NB4 (cell line): ENCODE results near the gene CXCL16.

Experiments
- POLR2A ChIP-seq: IDR thresholded peaks from 2 replicates; pipeline ENCODE4 v1.6.1; 2011; ENCODE audit warnings: mild to moderate bottlenecking; ENCODE audit not compliant: insufficient read length; ENCODE audit errors: extremely low read depth
- TF ChIP-seq, protein P1 (sequence below): IDR thresholded peaks from one replicate; pipeline ENCODE4 v1.5.1; 2012; ENCODE audit warnings: low read depth, low read length
- TF ChIP-seq, protein P2 (sequence below): IDR thresholded peaks from 2 replicates; pipeline ENCODE4 v1.6.1; 2011; ENCODE audit warnings: low read depth, low read length

DNA sequence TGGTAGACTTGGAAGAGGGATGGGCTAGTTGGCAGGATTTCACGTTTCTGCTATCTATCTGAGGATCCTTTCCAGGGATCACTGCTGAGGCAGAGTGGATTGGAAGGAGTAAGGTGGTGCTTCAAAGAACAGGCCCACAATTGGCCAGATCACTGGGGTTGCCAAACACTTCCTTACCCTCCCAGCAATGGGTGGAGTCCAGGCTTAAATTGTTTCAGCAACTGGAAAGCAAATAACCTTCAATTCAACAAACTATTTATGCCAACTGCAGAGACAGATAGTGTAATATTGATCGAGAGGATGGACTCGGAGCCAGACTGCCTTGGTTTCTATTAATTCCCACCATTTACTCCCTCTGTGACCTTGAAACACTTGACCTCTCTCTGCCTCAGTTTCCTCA is 27.2 kb downstream of the CXCL16 start:
- no peak for TF ChIP-seq POLR2A
- TF ChIP-seq, protein P1, sequence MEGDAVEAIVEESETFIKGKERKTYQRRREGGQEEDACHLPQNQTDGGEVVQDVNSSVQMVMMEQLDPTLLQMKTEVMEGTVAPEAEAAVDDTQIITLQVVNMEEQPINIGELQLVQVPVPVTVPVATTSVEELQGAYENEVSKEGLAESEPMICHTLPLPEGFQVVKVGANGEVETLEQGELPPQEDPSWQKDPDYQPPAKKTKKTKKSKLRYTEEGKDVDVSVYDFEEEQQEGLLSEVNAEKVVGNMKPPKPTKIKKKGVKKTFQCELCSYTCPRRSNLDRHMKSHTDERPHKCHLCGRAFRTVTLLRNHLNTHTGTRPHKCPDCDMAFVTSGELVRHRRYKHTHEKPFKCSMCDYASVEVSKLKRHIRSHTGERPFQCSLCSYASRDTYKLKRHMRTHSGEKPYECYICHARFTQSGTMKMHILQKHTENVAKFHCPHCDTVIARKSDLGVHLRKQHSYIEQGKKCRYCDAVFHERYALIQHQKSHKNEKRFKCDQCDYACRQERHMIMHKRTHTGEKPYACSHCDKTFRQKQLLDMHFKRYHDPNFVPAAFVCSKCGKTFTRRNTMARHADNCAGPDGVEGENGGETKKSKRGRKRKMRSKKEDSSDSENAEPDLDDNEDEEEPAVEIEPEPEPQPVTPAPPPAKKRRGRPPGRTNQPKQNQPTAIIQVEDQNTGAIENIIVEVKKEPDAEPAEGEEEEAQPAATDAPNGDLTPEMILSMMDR, result no peak
- TF ChIP-seq, protein P2, sequence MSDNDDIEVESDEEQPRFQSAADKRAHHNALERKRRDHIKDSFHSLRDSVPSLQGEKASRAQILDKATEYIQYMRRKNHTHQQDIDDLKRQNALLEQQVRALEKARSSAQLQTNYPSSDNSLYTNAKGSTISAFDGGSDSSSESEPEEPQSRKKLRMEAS, result no peak
